RKO (cell line): Measurements from ENCODE around the gene DIP2C.
"Not testable (repeated sequence)": the region's sequence is repeated elsewhere in the genome, so short reads cannot be mapped to it uniquely, and the experiment has no call there.

Source experiments
- DNase-seq: peaks from one replicate; pipeline ENCODE4 v3.0.0-alpha.2; 2016; ENCODE audit warnings: low spot score

The DIP2C gene

GRCh38 chr10:271201-271600 is 418.3 kb downstream of the DIP2C start:
- no peak for DNase-seq

GRCh38 chr10:269440-270074 is 419.9 kb downstream of the DIP2C start:
- no peak for DNase-seq

DNA sequence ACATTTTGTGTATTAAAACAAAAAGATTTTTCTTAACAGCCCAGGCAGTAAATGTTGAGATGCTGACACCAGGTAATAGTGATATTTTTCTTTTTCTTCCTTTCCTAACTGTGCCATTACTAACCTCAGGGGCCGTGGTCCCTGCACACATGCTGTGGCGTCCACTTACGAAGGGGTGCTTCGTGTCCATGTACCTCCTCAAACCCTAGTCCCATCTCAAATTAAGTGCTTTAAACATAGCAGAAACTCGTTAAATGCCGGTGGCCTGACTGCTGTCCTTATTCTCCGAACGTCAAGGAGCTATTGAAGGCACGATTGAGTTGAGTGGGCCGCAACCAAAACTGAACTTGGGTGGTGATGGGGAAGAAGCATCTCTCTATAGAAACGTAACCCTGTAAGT is 421.8 kb downstream of the DIP2C start:
- no peak for DNase-seq

- peak; percentile 38 for DNase-seq
Measured at GRCh38 chr10:266974-267425, 422.5 kb downstream of the DIP2C start.

DNA sequence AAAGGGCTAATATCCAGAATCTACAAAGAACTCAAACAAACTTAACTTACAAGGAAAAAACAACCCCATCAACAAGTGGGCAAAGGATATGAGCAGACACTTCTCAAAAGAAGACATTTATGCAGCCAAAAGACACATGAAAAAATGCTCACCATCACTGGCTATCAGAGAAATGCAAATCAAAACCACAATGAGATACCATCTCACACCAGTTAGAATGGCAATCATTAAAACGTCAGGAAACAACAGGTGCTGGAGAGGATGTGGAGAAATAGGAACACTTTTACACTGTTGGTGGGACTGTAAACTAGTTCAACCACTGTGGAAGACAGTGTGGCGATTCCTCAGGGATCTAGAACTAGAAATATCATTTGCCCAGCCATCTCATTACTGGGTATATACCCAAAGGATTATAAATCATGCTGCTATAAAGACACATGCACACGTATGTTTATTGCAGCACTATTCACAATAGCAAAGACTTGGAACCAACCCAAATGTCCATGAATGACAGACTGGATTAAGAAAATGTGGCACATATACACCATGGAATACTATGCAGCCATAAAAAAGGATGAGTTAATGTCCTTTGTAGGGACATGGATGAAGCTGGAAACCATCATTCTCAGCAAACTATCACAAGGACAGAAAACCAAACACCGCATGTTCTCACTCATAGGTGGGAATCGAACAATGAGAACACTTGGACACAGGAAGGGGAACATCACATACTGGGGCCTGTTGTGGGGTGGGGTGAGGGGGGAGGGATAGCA is 423.5 kb downstream of the DIP2C start:
- DNase-seq = not testable (repeated sequence)

GRCh38 chr10:265074-265440 is 424.4 kb downstream of the DIP2C start:
- peak; percentile 84 for DNase-seq

GRCh38 chr10:264160-265073 is 425.1 kb downstream of the DIP2C start:
- DNase-seq = peak; percentile 71

DNA sequence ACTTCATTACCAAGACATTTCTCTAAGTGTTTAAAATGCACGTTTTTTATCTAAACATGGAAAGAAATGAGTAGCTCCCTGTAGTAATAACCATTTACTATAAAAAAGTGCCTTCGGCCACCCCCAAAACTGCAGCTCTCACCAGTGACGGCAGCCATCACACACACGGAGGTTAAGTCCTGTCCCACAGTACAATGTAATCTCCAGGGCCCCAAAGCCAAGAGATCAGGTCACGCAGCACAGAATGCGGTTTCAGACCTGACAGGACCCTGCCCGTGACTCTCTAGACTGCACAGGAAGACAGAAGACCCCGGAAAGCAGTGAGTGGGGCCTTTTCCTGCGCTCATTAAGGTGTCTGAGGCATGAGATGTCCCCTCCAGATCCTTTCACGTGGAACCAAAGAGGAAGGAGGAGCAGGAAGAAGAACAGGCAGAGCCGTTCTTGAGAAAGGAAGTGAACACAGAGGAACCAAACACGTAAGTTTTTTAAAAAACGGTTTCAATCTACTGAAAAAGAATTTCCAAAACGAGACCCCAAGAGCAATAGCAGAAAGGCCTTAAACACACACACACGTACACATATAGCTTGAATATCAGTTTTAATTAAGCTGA is 428.5 kb downstream of the DIP2C start:
- DNase-seq = no peak

- no peak for DNase-seq
Measured at GRCh38 chr10:251982-252582, 437.4 kb downstream of the DIP2C start.

GRCh38 chr10:248307-248706 is 441.2 kb downstream of the DIP2C start:
- no peak for DNase-seq

DNA sequence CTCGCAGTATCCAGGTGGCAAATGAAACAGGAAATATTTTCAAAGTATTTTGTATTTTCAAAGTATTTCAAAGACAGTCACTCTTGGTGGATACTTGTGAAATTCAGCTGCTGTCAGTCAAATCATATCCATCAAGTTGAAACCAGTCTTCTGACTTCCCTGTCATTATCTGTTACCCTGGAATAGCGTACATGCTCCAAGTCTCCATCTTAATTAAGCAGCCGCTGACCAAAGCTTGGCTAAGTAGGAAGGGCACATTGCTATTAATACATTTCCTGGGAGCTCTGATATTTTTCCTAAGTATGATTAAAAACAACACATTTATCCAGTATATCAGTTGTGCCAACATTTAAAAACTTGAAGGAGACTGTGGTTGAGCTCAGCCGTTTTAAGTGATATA is 442.0 kb downstream of the DIP2C start:
- no peak for DNase-seq

- no peak for DNase-seq
Measured at GRCh38 chr10:246431-246830, 443.0 kb downstream of the DIP2C start.

DNA sequence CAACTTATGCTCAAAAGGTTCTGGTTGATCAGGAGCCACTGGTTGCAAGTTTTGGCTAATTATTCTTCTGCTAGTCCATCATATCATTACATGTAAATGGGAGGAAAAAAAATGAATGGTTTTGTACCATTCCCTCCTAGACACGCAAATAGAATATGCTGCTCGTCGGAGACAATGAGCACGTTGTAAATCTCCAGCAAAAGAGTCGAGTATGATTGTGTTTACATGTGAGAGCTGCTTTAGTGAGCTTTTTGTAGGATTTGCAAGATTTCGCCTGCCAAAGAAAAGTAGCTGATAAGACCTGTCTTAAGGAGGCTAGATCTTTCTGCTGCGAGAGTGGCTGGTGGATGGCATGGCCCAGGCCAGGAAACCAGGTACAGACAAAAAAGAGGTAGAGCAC is 445.2 kb downstream of the DIP2C start:
- no peak for DNase-seq

DNA sequence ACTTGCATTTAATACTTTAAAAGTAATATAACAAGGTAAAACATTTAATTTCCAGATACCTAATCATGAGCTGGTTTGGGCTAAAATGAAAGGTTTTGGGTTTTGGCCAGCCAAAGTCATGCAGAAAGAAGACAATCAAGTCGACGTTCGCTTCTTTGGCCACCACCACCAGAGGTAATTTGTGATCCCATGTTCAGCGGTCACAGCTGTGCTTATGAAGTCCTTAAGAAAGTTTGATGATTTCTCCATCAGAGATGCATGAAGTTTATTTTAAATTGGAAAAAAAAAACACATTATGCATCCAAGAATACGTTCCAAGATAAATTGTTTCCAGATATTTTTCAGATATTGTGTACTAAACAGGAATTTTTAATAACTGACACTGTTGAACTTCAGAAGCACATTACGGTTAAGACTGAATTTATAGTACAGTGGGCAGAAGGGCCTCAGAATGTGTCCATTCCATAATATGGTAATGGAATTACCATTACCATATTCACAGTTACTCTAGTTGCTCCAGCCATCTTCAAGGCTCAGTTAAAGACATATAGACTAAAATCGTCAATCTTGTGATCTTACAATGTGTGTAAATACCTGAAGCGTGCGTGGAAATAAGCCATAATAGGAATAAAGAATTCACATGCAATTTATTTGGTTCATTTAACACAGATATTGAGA is 447.4 kb downstream of the DIP2C start:
- DNase-seq = no peak

GRCh38 chr10:241451-241850 is 448.0 kb downstream of the DIP2C start:
- no peak for DNase-seq

- peak; percentile 77 for DNase-seq
Measured at GRCh38 chr10:239109-239508, 450.4 kb downstream of the DIP2C start.

DNA sequence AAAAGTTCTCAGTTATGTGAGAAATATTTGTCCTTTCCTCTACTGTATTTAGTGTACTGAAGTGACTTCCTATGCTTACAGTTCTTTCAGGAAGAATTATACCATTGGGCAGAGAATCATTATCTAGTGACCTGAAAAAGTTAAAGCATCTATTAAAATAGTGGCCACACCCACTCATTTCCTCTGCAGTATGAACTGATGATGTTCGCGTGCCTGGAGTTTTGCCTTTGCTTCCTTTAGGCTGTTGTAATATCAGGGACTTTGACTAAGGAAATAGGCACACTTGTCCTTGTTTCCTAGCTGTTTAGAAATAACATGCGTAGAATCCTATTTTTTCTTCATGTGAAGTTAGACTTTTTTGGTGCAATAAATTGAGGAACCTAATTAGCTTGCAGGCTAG is 453.6 kb downstream of the DIP2C start:
- no peak for DNase-seq

- no peak for DNase-seq
Measured at GRCh38 chr10:234708-235406, 454.6 kb downstream of the DIP2C start.

DNA sequence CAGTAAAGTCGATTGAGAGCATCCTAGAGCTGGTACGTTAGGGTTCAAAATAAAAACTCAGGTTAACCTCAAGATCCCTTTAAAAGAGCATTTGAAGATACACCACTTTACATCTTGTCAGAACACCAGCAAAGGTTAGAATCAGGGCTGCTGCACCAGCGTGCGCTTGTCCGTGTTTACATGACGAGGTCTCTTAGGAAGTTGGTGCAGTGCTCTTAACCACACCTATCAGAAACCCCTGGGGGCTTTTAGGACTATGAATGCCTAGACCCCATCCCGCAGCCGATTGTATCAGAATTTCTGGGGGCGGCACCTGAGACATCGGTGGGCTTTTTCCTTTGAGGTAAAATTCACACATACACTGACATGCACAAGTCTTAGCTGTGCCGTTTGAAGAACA is 456.6 kb downstream of the DIP2C start:
- no peak for DNase-seq

DNA sequence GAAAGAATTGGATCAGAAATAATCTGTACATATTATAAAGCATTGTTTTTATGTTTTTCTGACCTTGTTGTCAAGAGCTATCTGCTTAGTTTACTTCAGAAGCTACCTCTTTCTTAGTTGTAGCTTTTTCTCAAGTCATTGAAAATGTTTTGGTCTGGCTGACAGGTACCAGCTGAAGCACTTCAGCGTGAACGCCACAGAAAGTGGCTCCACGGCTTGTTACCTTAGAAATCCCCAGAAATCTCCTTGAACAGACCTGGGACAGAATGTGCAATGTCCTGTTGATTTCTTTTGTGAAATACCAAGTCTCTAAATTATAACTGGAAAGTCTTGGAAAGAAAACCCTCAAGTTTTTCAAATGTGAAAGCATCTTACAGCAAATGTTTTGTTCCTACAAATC is 457.4 kb downstream of the DIP2C start:
- DNase-seq = no peak

- peak; percentile 47 for DNase-seq
Measured at GRCh38 chr10:230758-231157, 458.7 kb downstream of the DIP2C start.
